ENCODE data around the gene SLBP. TPM values are rescaled to one million over a fixed set of nuclear protein-coding genes. Genes with fewer than 3 reads are reported as not detected.

Gene SLBP
- total and polyA plus RNA-seq, 2 of the 8 experiments (the other 6 are each of a cell fraction or from before 2014, with no cell fraction given), result 44.1 to 49.0 TPM

- POLR2A ChIA-PET (ENCODE audit: partially characterized antibody), result no interaction called here
- 88% methylated on average over 11 of the region's 20 CpGs; no CpG with 5 or more reads in 1 of the 2 experiments for WGBS, 2 experiments (ENCODE audit: extremely low coverage in 1 of 2, insufficient coverage in 1 of 2, insufficient read length in 1 of 2, insufficient replicate concordance in 2 of 2, low coverage in 1 of 2, low lambda C conversion rate in 2 of 2, missing lambda C conversion rate in 1 of 2)
- no peak overlapping the region for H4K5ac ChIP-seq (ENCODE audit: insufficient read length, low read depth, low read length)
Observed at GRCh38 chr4:1735215-1735614, 23.1 kb upstream of the SLBP start.

More at GRCh38 chr4:1735215-1735614, 23.1 kb upstream of the SLBP start:
- no peak overlapping the region for H4K91ac ChIP-seq (replicated peaks; ENCODE audit: insufficient read length, low read length)
- no peak overlapping the region for H2BK12ac ChIP-seq (ENCODE audit: low read depth, low read length)
- CTCF ChIA-PET (ENCODE audit: partially characterized antibody), result interaction anchor here (1.7 to 18.6 kb wide), 4 partner anchors 11 to 64 kb away, joined by 4 to 326 read pairs (median 14); no protein-coding TSS in a partner anchor
- no peak overlapping the region for H3K4ac ChIP-seq (replicated peaks; ENCODE audit: insufficient read length, low read depth, low read length)
- no peak overlapping the region for H3K23ac ChIP-seq (ENCODE audit: insufficient read length)
- H4K20me1 ChIP-seq (replicated peaks in 1 of 2; ENCODE audit: control insufficient read depth in 1 of 2, insufficient read depth in 2 of 2, low read length in 2 of 2), result peaks cover 14 to 17% of the 10 kb centered on the region in 2 experiments
- no peak overlapping the region for H2BK120ac ChIP-seq (replicated peaks; ENCODE audit: low read depth, low read length)
- H3K79me1 ChIP-seq (ENCODE audit: low read depth, low read length), result peaks cover 11% of the 10 kb centered on the region; the same call in 1 of the 2 replicates
- no peak overlapping the region for H2BK5ac ChIP-seq (ENCODE audit: low read depth, low read length)
- no peak overlapping the region for H4K8ac ChIP-seq (ENCODE audit: extremely low read depth, insufficient read depth, low read length)
- no peak overlapping the region for H2AFZ ChIP-seq (ENCODE audit: low read length)
- no peak overlapping the region for H2AK5ac ChIP-seq (ENCODE audit: low read depth, low read length)
- H2BK15ac ChIP-seq (ENCODE audit: low read length), result no peak overlapping the region
- no peak overlapping the region for H2BK20ac ChIP-seq (ENCODE audit: low read length)
- H3K9me3 ChIP-seq (ENCODE audit: insufficient read depth in 2 of 2, low read depth in 1 of 2, low read length in 1 of 2), result no peaks in the 10 kb centered on the region
- FAIRE-seq (no peak), DNase-seq (ENCODE audit: low read depth in 1 of 2, low spot score in 2 of 2) (no peak)
- TF ChIP-seq CBX8 (IDR thresholded peaks at IDR 0.05; ENCODE audit: borderline replicate concordance, low read depth, low read length), result no peak
- no peak for TF ChIP-seq KDM4A (IDR thresholded peaks at IDR 0.05; ENCODE audit: low read depth, low read length, severe bottlenecking)
- TF ChIP-seq HDAC6 (IDR thresholded peaks at IDR 0.05; ENCODE audit: low read depth, low read length), result no peak
- TF ChIP-seq TEAD4 (IDR thresholded peaks at IDR 0.05; ENCODE audit: low read depth, low read length), result no peak
- TF ChIP-seq NRF1 (IDR thresholded peaks at IDR 0.05; ENCODE audit: low read depth, low read length), result no peak
- no peak for TF ChIP-seq CTBP2 (IDR thresholded peaks at IDR 0.05; ENCODE audit: borderline replicate concordance, insufficient read depth, insufficient read length, low read length)
- no peak for TF ChIP-seq RBBP5 (IDR thresholded peaks at IDR 0.05; ENCODE audit: borderline replicate concordance, low read depth, low read length)
- TF ChIP-seq CBX5 (IDR thresholded peaks at IDR 0.05; ENCODE audit: low read depth, low read length), result no peak
- no peak overlapping the region for H3K4me3 ChIP-seq (ENCODE audit: extremely low read depth in 1 of 4, insufficient read depth in 2 of 4, low read depth in 3 of 4, low read length in 4 of 4)
- H3K27me3 ChIP-seq (replicated peaks in 1 of 4; ENCODE audit: control insufficient read depth in 3 of 4, extremely low read depth in 1 of 4, insufficient read depth in 3 of 4, low read length in 3 of 4), result no peaks in the 10 kb centered on the region
- H3K4me2 ChIP-seq (ENCODE audit: insufficient read depth in 1 of 2, low read depth in 2 of 2, low read length in 2 of 2), result no peak overlapping the region
- peaks cover 49 to 88% (median 81%) of the 10 kb centered on the region in 4 experiments for H3K36me3 ChIP-seq (ENCODE audit: control insufficient read depth in 2 of 4, insufficient read depth in 4 of 4, low read length in 3 of 4)
- no peak overlapping the region for H3K14ac ChIP-seq (ENCODE audit: insufficient read length)
- H3K27ac ChIP-seq (ENCODE audit: low read depth, low read length), result no peak overlapping the region
- H3K56ac ChIP-seq (replicated peaks; ENCODE audit: insufficient read length, low read depth, low read length), result no peak overlapping the region
- no peak overlapping the region; a peak in 2 of 7 replicates for H3K9ac ChIP-seq (replicated peaks in 1 of 4; ENCODE audit: extremely low read depth in 1 of 4, low read depth in 3 of 4, low read length in 3 of 4)
- no peaks in the 10 kb centered on the region for H3K4me1 ChIP-seq (replicated peaks in 1 of 4; ENCODE audit: control insufficient read depth in 3 of 4, insufficient read depth in 4 of 4, low read length in 3 of 4)
- H3K18ac ChIP-seq (ENCODE audit: extremely low read depth, low read length), result no peak overlapping the region
- peaks cover 0 to 12% of the 10 kb centered on the region in 2 experiments; a peak in 2 of 4 replicates for H3K79me2 ChIP-seq (ENCODE audit: control insufficient read depth in 1 of 2, insufficient read depth in 2 of 2, low read length in 2 of 2)
- no peaks in the 10 kb centered on the region for H3K23me2 ChIP-seq (ENCODE audit: low read depth, low read length)

Measured in H1 (cell line).